Measurements from ENCODE around the gene ADISSP. TPM values are rescaled to one million over a fixed set of nuclear protein-coding genes. Genes with fewer than 3 reads are reported as not detected.

The ADISSP gene
- total and polyA plus RNA-seq, 2 of the 13 experiments (the other 11 are each of a cell fraction or from before 2014, with no cell fraction given) = 38.3 to 90.6 TPM

DNA sequence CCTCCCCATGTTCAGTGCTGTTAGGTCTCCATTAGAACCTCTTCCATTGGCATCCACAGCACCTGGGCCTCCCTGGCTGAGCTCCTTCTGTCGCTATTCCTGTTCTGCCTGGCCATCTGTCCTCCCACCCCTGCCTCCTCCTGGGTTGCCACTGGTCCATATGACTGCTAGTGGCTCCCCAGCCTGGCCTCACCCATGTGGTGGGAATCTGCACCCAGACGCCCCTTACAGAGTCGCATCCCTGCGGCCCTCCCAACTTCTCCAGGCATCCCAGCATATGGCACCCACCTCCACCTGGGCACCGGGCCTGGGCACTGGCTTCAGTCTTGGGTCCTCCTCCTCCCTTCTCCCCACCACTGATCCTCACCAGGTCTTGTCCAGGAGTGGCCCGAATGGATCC lies 36.3 kb upstream of the ADISSP start:
- TF ChIP-seq ZNF335 (CRISPR knock-in tag; IDR thresholded peaks at IDR 0.05) = no peak
- TF ChIP-seq, protein P1, sequence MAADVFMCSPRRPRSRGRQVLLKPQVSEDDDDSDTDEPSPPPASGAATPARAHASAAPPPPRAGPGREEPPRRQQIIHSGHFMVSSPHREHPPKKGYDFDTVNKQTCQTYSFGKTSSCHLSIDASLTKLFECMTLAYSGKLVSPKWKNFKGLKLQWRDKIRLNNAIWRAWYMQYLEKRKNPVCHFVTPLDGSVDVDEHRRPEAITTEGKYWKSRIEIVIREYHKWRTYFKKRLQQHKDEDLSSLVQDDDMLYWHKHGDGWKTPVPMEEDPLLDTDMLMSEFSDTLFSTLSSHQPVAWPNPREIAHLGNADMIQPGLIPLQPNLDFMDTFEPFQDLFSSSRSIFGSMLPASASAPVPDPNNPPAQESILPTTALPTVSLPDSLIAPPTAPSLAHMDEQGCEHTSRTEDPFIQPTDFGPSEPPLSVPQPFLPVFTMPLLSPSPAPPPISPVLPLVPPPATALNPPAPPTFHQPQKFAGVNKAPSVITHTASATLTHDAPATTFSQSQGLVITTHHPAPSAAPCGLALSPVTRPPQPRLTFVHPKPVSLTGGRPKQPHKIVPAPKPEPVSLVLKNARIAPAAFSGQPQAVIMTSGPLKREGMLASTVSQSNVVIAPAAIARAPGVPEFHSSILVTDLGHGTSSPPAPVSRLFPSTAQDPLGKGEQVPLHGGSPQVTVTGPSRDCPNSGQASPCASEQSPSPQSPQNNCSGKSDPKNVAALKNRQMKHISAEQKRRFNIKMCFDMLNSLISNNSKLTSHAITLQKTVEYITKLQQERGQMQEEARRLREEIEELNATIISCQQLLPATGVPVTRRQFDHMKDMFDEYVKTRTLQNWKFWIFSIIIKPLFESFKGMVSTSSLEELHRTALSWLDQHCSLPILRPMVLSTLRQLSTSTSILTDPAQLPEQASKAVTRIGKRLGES (CRISPR knock-in tag; IDR thresholded peaks at IDR 0.05; ENCODE audit: borderline replicate concordance) = no peak
- no peak for TF ChIP-seq PHF8 (CRISPR knock-in tag; IDR thresholded peaks at IDR 0.05)
- TF ChIP-seq, protein P2, sequence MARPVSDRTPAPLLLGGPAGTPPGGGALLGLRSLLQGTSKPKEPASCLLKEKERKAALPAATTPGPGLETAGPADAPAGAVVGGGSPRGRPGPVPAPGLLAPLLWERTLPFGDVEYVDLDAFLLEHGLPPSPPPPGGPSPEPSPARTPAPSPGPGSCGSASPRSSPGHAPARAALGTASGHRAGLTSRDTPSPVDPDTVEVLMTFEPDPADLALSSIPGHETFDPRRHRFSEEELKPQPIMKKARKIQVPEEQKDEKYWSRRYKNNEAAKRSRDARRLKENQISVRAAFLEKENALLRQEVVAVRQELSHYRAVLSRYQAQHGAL (CRISPR knock-in tag; IDR thresholded peaks at IDR 0.05; ENCODE audit: not compliant biosample characterization) = no peak
- no peak for TF ChIP-seq RBM22 (optimal IDR thresholded peaks at IDR 0.05; ENCODE audit: low read length)
- TF ChIP-seq, protein P3, sequence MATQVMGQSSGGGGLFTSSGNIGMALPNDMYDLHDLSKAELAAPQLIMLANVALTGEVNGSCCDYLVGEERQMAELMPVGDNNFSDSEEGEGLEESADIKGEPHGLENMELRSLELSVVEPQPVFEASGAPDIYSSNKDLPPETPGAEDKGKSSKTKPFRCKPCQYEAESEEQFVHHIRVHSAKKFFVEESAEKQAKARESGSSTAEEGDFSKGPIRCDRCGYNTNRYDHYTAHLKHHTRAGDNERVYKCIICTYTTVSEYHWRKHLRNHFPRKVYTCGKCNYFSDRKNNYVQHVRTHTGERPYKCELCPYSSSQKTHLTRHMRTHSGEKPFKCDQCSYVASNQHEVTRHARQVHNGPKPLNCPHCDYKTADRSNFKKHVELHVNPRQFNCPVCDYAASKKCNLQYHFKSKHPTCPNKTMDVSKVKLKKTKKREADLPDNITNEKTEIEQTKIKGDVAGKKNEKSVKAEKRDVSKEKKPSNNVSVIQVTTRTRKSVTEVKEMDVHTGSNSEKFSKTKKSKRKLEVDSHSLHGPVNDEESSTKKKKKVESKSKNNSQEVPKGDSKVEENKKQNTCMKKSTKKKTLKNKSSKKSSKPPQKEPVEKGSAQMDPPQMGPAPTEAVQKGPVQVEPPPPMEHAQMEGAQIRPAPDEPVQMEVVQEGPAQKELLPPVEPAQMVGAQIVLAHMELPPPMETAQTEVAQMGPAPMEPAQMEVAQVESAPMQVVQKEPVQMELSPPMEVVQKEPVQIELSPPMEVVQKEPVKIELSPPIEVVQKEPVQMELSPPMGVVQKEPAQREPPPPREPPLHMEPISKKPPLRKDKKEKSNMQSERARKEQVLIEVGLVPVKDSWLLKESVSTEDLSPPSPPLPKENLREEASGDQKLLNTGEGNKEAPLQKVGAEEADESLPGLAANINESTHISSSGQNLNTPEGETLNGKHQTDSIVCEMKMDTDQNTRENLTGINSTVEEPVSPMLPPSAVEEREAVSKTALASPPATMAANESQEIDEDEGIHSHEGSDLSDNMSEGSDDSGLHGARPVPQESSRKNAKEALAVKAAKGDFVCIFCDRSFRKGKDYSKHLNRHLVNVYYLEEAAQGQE (IDR thresholded peaks at IDR 0.05; ENCODE audit: borderline replicate concordance in 1 of 2, low read depth in 1 of 2, low read length in 2 of 2) = no peak
- TF ChIP-seq, protein P4, sequence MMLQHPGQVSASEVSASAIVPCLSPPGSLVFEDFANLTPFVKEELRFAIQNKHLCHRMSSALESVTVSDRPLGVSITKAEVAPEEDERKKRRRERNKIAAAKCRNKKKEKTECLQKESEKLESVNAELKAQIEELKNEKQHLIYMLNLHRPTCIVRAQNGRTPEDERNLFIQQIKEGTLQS (CRISPR knock-in tag; IDR thresholded peaks at IDR 0.05) = no peak
- TF ChIP-seq ZFAT (CRISPR knock-in tag; conservative IDR thresholded peaks at IDR 0.05) = no peak
- TF ChIP-seq TBL1XR1 (IDR thresholded peaks at IDR 0.05; ENCODE audit: borderline replicate concordance, low read length, partially characterized antibody) = no peak
- TF ChIP-seq, protein P5, sequence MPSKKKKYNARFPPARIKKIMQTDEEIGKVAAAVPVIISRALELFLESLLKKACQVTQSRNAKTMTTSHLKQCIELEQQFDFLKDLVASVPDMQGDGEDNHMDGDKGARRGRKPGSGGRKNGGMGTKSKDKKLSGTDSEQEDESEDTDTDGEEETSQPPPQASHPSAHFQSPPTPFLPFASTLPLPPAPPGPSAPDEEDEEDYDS (CRISPR knock-in tag; IDR thresholded peaks at IDR 0.05) = no peak
- TF ChIP-seq, protein P6, sequence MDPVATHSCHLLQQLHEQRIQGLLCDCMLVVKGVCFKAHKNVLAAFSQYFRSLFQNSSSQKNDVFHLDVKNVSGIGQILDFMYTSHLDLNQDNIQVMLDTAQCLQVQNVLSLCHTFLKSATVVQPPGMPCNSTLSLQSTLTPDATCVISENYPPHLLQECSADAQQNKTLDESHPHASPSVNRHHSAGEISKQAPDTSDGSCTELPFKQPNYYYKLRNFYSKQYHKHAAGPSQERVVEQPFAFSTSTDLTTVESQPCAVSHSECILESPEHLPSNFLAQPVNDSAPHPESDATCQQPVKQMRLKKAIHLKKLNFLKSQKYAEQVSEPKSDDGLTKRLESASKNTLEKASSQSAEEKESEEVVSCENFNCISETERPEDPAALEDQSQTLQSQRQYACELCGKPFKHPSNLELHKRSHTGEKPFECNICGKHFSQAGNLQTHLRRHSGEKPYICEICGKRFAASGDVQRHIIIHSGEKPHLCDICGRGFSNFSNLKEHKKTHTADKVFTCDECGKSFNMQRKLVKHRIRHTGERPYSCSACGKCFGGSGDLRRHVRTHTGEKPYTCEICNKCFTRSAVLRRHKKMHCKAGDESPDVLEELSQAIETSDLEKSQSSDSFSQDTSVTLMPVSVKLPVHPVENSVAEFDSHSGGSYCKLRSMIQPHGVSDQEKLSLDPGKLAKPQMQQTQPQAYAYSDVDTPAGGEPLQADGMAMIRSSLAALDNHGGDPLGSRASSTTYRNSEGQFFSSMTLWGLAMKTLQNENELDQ (CRISPR knock-in tag; IDR thresholded peaks at IDR 0.05; ENCODE audit: borderline replicate concordance) = no peak
- no peak for TF ChIP-seq ARNT2 (CRISPR knock-in tag; IDR thresholded peaks at IDR 0.05; ENCODE audit: low read depth)
- TF ChIP-seq, protein P7, sequence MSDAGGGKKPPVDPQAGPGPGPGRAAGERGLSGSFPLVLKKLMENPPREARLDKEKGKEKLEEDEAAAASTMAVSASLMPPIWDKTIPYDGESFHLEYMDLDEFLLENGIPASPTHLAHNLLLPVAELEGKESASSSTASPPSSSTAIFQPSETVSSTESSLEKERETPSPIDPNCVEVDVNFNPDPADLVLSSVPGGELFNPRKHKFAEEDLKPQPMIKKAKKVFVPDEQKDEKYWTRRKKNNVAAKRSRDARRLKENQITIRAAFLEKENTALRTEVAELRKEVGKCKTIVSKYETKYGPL (CRISPR knock-in tag; IDR thresholded peaks at IDR 0.05) = no peak
- BruUV-seq (replicated peaks) = no TSS peak
- Histone ChIP-seq H4K20me1 (ENCODE audit: insufficient read depth, low read length) (no peaks in the 10 kb centered on the region), H3K27ac (ENCODE audit: extremely low read length, insufficient read depth, low read length) (no peak overlapping the region), H3K4me3 (replicated peaks in 1 of 3; ENCODE audit: insufficient read depth in 1 of 3, low read depth in 2 of 3, low read length in 3 of 3) (no peak overlapping the region), H3K9ac (ENCODE audit: insufficient read depth, low read depth, low read length) (no peak overlapping the region), H3K79me2 (ENCODE audit: insufficient read depth, low read length) (peaks cover under 1% of the 10 kb centered on the region), H3K4me2 (ENCODE audit: low read depth, low read length) (no peak overlapping the region), H3K4me1 (ENCODE audit: insufficient read depth, low read length) (peaks cover 40% of the 10 kb centered on the region), H3K9me3 (ENCODE audit: low read length) (no peaks in the 10 kb centered on the region), H3K36me3 (replicated peaks in 1 of 2; ENCODE audit: control insufficient read depth in 1 of 2, insufficient read depth in 2 of 2, low read length in 2 of 2) (peaks cover 27 to 46% of the 10 kb centered on the region in 2 experiments), H3K27me3 (ENCODE audit: control insufficient read depth in 1 of 2, insufficient read depth in 2 of 2, low read length in 2 of 2) (no peaks in the 10 kb centered on the region), H2AFZ (ENCODE audit: low read length) (no peak overlapping the region)
- in situ Hi-C loops (cut with HindIII; ENCODE audit: extremely low pct_ligation_motif_present, low pct_unique_long_range_greater_than_20kb) (no loop called here), intact Hi-C loops (cut with micrococcal nuclease; ENCODE audit: unreplicated experiment) (no loop called here)
- 98% methylated on average over 6 of the region's 6 CpGs for WGBS (ENCODE audit: low lambda C conversion rate)
- POLR2A ChIA-PET = interaction anchor here (1.5 kb wide), 1 partner anchor 17 kb away, joined by 6 read pairs; the partner anchor contains the start of gene AP5S1
- no peak for DNase-seq (ENCODE audit: low spot score)
- FAIRE-seq = no peak
- CTCF ChIA-PET (ENCODE audit: low intra/inter-chr PET ratio, low total read pairs) = no interaction called here
- no peak for ATAC-seq

Data from HepG2 (cell line).